Measurements from ENCODE around the gene PXDN.
"Not testable (repeated sequence)": the region's sequence is repeated elsewhere in the genome, so short reads cannot be mapped to it uniquely, and the experiment has no call there.

The PXDN gene

GRCh38 chr2:1777156-1777555, 32.8 kb upstream of the PXDN start:
- DNase-seq (ENCODE audit: low spot score): no peak

- no peak for DNase-seq (ENCODE audit: low spot score)
These were observed 31.3 kb upstream of the PXDN start for GRCh38 chr2:1775511-1776035.

DNA sequence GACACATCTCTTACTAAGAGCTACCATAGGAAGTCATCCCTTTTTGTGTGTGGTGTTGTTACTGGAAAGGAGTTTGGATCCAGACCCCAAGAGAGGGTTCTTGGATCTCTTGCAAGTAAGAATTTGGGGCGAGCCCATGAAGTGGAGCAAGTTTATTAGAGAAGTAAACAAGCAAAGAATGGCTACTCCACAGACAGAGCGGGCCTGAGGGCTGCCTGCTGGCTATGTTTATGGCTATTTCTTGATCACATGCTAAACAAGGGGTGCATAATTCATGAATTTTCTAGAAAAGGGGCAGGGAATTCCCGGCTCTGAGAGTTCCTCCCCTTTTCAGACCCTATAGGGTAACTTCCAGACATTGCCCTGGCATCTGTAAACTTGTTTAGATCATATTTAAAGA, 30.6 kb upstream of the PXDN start:
- no peak for DNase-seq (ENCODE audit: low spot score)

DNA sequence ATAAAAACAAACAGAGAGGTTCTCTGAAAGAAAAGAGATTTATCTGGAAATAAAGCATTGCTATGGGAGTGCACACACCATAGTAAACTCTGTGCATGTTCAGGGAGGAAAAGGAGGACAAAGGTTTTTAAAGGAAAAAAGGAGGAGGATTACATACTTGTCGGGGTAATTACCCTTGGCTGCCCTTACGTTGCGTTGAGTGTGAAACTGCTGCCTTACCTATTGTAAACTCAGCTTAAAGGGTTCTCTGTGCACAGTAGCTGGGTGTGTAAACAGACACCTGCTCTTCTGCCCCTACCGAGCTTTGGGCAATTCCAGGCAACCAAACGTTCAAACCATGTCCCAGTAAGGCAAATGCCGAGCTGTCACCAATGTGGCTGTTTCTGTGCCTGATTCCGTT, 29.6 kb upstream of the PXDN start:
- no peak for DNase-seq (ENCODE audit: low spot score)

DNA sequence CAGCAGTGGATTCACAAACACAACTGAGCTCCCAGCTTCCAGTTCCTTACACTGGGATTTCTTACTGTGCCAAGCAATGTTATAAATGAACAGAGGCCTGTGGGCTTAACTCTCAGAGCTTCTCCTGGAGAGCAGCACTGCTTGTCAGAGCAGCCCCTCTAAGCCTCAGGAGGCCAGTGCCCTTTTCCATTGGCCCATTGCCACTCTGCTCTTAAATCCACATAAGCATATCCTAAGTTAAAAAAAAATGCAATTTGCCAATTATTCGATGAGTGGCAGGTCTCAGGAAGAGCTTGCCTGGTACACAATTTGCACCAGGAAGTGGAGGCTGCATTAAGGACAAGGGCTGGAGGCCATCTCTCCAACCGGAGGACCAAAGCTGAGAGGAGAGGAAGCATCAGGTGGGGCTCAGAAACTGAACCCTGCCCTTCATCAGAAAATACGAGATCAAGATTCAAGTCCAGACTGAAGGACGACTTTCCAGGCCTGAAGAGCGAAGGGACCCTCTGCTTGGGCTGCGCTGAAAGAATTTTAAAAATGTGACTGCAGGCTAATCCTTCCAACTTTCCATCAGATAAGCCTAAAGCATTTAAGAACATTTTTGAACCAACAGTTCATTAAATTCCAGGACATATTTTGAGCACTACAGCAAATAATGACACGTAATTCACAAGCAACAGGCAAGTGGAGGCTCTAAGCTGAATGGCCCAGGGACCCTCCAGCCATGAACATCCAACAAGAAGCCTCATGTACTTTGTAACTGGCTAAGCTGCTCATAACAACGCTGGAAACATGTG, 28.4 kb upstream of the PXDN start:
- DNase-seq (ENCODE audit: low spot score): no peak

- no peak for DNase-seq (ENCODE audit: low spot score)
These were observed 27.4 kb upstream of the PXDN start for GRCh38 chr2:1771626-1772280.

DNA sequence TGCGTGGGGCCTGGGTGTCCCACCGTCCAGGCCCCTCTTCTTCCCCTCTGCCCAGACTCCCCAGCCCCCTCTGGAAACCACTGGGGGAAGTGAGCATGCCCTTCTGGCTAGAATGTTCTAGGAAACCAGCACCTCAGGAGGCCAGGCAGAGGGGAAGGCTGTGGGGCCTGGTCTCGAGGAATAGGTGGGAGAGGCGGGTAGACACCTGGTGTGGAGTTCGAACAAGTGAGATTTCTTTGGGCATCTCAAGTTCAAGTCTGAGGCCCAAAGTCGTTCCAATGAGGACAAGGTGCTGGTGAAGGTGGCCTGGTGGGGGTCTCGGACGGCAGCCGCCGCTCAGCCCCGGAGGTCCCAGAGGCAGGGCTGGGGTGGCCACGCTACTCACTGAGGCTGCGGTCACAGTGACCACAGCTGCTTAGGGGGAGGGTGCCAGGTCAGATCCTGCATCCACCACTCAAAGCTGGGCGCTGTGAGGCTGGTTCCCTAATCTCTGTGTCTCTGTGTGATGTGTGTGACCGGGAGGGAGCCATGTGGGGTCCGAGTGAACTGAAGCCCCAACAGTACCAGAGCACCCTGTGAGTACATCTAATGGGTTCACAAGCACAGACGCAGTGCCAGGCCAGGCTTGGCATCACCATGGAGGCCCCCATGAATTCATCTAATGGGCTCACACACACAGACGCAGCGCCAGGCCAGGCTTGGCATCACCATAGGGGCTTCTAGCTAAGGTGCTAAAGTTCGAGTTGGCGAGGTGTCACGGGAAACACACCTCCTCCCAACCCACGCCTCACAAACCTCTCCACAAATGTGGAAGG, 26.5 kb upstream of the PXDN start:
- DNase-seq (ENCODE audit: low spot score): no peak

DNA sequence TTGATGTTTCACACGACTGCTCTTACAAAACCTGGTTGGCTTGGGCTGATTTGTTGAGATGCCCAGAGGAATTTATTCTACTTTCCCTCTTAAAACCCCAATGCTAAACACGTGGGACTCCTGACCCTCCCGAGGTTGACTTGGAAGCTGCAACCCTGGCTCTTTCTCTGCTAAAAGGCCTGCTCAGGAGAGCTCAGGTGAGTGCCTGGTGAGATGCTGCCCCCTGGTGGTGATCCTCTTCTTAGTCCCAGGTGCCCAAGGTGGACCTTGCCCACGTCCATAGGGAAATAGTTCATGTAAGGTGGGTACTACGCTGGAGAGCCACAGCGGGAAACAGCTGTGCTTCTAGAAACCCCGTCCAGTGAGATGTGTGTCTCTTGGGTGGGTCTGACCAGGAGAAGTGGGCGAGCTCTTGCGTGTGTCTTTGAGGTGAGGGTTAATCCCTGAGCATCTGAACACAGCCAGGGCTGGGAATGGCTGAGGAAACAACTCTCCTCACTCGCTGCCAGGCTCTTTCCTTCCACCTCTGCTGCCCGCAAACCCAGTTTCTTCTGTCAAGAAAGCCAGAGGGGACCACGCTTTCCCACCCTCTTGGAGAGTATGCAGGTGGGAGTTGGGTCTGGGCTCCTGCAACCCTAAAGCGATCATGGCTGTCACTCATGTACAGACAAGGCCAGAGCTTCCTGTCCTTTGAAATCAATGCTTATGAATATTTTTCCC, 25.5 kb upstream of the PXDN start:
- peak; percentile 67 for DNase-seq (ENCODE audit: low spot score)

- no peak for DNase-seq (ENCODE audit: low spot score)
These were observed 23.8 kb upstream of the PXDN start for GRCh38 chr2:1767939-1768691.

DNA sequence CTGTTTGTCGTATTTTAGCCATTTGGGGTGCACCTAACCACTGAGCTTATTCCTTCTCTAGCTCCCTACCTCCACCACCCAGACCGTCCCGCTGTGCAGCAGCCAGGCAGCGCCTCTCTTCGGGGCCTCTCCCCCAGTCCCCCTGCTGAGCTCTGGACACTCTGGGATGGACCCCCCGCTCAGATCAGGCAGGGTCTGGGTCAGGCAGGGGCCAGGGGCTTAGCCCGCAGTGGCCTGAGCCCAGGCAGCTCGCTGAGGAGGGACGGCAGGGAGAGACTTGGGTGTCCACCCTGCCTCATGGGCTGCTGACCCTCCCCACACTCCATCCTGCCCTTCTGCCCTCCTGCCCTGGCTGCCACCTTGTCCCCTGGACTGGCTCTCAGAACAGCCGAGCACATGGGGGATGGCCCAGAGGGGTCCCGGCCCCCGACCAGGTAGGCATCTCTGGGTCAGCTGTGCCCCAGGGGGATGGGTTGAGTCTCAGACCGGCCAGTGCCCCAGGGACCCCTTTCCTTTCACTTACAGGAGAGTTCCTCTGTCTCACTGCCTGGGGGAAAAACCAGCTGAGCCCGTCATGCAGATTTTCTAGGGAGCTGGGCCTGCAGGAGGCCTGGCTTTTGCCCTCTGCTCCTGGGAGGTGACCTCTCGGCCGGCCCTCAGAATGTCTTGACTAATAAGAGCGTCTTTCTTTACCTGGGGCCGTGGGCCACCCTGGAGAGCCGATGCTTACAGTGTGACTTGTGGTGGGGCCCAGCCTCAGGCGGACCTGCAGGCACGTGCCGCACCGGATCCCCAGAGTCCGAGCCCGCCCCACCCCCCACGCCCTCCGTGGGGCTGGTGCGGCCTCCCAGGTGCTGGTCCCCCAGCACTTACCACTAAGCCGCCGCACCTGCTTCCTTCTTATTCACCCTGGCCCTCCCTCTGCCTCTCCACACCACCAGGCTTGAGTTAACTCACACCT, 22.8 kb upstream of the PXDN start:
- DNase-seq (ENCODE audit: low spot score): no peak

DNA sequence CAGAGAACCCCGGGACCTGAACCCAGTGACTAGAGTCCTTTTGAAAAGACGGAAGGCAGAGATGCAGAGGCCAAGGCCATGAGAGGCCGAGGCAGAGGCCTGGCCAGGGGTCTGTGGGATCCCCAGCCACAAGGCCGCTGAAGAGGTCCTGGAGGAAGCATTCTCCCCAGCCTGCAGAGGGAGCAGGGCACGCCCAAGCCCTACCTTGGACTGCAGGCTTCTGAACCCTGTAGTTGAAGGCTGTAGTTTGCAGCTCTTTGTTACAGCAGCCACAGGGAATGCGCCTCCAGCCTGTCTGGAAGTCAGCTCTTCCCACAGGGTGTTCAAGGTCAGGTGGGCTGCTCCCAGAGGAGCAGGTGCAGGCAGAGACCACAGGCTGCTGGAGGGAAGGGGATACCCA, 22.1 kb upstream of the PXDN start:
- DNase-seq (ENCODE audit: low spot score): no peak

DNA sequence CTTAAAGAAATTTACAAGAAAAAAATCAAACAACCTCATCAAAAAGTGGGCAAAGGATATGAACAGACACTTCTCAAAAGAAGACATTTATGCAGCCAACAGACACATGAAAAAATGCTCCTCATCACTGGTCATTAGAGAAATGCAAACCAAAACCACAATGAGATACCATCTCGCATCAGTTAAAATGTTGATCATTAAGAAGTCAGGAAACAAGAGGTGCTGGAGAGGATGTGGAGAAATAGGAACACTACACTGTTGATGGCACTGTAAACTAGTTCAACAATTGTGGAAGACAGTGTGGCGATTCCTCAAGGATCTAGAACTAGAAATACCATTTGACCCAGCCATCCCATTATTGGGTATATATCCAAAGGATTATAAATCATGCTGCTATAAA, 20.9 kb upstream of the PXDN start:
- DNase-seq (ENCODE audit: low spot score): not testable (repeated sequence)

- no peak for DNase-seq (ENCODE audit: low spot score)
These were observed 15.3 kb upstream of the PXDN start for GRCh38 chr2:1759611-1759930.

DNA sequence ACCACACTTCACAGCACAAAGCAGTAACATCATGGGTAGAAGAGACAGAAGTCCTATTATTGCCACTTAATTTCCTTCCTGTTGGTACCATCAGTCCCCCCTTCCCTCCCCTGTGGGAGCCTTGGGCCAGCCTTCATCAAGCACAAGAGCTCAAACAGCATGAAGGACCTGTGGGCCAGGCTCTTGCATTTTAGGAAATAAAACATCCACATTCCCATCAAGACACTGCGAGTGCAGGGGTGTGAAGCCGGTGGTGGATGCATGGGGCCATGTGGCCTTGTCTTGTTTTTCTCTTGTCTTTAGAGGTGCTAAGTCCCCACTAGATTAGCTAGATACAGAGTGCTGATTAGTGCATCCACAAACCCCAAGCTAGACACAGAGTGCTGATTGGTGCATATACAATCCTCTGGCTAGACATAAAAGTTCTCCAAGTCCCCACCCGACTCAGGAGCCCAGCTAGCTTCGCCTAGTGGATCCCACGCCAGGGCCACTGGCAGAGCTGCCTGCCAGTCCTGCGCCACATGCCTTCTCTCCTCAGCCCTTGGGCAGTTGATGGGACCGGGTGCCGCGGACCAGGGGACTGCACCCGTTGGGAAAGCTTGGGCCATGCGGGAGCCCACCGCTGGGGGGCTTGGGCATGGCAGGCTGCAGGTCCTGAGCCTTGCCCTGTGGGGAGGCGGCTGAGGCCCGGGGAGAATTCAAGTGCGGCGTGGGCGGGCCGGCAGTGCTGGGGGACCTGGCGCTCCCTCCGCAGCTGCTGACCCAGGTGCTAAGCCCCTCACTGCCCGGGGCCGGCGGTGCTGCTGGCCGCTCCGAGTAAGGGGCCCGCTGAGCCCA, 14.7 kb upstream of the PXDN start:
- no peak for DNase-seq (ENCODE audit: low spot score)

GRCh38 chr2:1758171-1758570, 13.9 kb upstream of the PXDN start:
- DNase-seq (ENCODE audit: low spot score): no peak

- DNase-seq (ENCODE audit: low spot score): no peak
These were observed 13.3 kb upstream of the PXDN start for GRCh38 chr2:1757567-1757966.

- not testable (repeated sequence) for DNase-seq (ENCODE audit: low spot score)
These were observed 12.8 kb upstream of the PXDN start for GRCh38 chr2:1757146-1757545.

DNA sequence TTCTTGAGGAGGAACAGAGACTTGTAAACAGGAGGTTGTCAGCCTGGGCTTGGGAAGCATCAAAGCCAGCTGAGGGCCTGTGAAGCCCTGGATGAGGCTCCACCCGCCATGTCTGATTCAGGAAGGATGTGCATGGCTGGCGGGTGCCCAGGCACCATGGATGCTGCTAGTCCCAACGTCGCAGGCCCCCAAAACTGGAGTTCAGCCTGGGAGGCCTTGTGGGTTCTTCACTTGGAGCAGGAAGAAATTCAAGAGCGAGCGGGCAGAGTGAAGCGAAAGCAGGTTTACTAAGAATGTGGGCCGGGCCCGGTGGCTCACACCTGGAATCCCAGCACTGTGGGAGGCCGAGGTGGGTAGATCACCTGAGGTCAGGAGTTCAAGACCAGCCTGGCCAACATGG, 12.1 kb upstream of the PXDN start:
- DNase-seq (ENCODE audit: low spot score): no peak

DNA sequence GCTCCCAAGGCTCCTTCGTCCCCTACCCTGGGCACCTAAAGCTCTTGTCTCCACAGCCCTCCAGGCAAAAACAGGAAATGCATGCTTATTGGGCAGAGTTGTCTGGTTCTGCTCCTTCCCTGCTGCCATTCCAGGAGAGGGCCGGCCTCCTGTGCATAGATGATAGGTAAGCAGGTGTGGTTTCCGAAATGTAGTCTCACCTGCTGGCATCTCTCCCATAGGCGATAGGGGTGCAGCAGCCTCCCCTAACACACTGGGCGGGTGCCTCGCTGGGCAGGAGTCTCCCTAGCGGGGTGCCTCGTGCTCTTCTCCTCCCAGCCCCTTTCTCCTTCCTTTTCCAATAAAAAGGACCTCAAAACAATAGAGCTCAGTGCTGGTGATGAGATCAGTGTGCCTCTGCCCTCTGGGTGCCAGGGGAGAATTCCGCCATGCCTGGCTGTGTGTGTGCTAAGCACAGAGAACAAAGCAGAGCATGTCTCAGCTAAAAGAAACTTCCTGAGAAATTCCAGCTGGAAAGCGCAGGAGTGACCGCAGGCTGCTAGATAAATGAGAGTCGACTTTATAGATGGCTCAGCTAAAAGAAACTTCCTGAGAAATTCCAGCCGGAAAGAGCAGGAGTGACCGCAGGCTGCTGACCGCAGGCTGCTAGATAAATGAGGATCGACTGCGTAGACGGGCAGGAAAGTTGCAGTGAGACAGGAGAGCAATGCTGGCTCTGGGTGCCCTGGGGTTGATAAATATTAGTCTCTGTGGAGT, 11.3 kb upstream of the PXDN start:
- DNase-seq (ENCODE audit: low spot score): no peak

Measured in germinal center (tissue), 1 donor.